Activated CD4-positive, alpha-beta T cell treated with anti-CD3 and anti-CD28 coated beads, Interleukin-2, amount 50 U/mL, for 24 hours (primary cell): ENCODE results near the gene AACS.

Source experiments
- DNase-seq, 2 donors: peaks; one replicate each; pipeline ENCODE4 v3.0.0-alpha.2; 2020; ENCODE audit warnings: low read depth in 1 of 2, low spot score in 1 of 2

The AACS gene

DNA sequence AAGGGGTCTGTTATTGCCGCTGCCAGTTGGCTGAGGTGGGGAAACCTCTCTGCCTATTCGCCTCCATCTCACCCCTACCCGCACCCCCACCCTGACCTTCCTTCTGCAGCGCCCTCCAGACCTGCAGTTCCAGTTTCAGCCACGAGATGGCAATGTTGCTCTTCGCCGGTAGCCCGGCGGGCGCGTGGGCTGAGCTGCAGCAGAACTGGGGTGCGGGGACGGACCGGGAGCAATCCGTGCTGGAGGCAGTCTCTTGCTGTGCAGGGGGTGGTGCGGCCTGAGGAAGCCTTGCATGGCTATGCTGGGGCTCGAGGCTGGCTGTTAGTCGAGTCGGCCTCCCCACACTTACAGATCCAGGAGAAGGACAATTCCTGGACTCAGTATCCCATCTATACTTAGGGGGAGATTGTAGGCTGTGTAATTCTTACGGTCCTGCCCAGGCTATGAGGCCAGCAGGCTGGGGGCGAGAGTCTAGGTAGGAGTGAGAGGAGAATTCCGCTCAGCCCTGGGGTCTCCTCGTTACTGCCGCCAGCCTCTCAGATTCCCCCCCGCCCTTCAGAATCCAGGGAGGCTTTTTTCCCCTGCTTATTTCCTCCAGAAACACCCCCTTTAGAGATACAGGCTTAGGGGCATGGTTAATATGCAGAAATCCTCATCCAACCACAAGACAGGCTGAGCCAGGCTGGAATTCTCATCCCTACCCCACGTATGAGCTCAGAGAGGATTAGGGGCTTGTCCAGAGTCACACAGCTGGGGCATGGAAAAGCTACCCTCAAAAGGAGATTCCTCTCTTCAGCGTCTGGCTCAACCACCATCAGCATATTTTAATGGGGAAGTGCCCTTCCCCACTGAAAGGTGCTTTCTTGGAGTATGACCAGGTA lies 118.2 kb downstream of the AACS start:
- peak; percentile 73 to 74 for DNase-seq

DNA sequence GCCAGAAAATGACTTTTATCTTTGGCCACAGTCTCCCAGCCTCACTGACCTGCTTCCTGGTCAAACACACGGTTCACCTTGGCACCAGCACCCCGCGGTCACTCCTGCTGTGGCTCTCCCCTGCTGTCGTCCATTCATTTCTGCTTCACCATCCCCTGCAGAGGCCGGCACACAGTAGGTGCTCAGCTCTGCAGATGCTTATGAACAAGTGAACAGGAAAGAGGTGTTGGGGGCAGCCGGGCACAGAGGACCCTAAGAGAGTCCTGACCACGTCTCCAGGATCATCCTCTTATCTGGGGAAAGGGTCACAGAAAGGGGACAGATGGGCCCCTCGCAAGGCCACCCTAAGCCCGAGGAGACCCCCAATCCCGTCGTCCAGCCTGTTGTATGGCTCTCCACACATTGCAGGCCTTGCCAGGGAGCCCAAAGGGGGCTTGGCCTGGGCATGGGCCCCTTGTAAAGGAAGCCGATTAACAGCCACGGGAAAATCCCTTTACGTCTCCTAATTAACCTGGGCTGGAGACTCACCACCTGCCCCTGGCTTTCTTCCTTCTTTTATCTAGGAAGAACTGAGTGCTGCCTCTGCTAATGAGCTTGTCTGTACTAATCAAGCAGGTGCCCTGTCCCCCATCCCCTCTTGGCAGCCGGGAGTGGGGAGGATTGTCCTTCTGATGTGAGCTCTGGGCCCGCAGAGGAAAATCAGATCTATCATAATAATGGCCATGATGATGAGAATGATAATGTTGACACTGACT lies 119.2 kb downstream of the AACS start:
- no peak for DNase-seq

DNA sequence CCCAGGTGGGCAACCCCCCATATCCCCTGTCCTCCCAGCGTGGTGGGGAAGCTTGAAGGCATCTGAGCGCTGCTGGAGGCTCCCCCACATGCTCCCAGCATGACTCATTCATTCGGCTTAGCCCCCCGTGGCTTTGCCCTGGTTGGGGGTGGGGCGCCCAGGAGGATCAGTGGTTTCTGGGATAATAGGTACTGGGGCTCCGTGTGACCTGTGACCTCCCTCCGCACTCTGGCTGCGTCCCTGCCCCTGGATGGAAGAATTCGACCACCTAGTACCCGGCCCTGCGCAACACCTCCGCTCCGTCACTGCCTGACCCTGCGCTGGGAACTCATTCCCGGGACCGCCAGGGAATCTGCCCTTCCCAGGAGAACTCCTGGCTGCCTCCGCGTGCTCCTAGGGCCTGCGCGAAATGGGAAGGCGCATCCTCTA lies 120.1 kb downstream of the AACS start:
- no peak for DNase-seq

DNA sequence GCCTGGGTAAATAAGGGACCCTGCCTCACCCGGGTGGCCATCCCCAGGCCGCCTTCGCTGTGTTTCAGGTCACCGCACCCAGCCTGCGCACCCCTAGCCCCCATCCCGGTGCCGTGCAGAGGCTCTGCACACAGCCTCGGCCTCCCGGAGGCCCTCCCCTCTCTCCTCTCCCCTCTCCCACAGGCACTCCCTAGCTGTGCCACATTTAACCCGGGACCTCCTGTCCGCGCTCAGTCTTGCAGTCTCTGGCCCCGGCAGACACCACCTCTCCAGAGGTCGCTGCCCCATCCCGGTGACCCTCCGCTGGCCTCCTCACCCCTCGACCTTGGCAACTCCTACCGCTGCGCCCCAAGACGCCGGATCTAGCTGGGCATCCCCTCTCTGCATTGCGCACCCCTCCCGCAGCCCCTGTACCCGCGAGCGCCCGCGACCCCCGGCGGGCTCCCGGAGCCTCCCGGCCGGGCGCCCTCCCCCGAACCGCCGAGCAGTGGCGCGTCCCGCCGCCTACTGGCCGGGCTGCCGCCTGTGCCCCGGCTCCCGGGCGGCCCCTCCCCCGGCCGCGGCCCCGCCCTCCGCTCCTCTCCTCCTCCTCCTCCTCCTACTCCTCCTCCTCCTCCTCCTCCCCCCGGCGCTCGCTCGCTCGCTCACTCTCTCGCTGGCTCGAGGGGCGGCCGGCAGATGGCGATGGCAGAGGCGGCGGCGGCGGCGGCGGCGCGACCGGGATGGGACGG lies 120.7 kb downstream of the AACS start, which contains the start of gene TMEM132B:
TSS of gene TMEM132B (plus strand) at position 647 of the 731 bp plus-strand sequence.
- DNase-seq, result peak in 1 of 2 donors; percentile 11

DNA sequence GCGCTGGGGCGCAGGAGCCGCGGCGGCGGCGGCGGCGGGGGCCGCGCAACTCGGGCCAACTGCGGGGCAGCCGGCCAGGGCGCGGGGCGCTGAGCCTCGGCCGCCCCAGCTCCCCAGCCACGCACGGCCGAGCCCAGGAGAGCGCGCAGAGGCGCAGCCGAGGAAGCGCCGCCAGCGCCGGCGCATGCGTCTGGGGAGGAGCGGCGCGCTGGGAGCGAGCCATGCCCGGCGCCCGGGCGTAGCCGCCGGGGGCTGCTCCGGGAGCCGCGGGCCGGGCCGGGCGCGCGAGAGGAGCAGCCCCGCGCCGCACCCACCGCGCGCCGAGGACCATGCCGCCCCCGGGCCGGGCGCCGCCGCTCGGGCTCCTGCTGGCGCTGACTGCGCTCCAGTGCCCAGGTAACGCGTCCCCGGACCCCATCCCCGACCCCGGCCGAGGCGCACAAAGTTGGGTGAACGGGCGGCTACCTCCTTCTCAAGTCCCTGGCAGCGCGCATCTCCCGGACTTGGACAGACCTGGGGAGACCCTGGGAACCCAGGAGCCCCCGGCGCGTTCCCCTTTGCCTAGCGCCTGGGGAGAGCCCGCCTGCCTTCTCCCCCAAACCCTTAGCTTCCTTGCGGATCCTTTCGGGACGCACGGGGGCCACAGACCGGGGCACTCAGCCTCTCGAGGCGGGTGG lies 121.4 kb downstream of the AACS start:
- DNase-seq, result no peak

DNA sequence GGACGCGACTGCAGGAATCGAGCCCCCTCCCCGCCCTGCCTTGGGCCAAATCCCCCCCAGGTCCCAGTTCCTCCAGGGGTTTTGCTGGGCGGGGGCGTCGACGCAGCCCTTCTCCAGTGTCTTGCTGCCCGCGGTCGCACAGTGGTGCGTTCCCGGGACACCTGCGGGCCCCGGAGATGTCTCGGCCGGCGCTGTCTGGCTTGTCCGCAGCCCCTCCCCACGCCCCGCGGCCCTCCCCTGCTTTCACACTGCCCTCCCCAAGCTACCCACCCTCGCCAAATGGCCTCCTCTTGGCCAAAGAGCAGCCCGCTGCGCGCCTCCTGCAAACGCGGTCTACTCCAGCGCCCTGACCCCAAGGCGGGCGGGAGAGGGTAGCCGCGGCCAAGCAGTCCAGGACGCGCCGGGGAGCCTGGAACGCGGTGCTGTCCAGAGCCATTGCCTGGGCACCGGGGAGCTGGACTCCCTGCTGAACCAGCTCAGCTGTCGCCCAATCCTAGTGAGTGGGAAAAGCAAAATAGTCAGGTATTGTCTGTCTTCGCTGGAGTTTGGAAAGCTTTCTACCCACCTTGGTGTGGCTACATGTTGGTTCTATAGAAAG lies 122.0 kb downstream of the AACS start:
- DNase-seq, result no peak

DNA sequence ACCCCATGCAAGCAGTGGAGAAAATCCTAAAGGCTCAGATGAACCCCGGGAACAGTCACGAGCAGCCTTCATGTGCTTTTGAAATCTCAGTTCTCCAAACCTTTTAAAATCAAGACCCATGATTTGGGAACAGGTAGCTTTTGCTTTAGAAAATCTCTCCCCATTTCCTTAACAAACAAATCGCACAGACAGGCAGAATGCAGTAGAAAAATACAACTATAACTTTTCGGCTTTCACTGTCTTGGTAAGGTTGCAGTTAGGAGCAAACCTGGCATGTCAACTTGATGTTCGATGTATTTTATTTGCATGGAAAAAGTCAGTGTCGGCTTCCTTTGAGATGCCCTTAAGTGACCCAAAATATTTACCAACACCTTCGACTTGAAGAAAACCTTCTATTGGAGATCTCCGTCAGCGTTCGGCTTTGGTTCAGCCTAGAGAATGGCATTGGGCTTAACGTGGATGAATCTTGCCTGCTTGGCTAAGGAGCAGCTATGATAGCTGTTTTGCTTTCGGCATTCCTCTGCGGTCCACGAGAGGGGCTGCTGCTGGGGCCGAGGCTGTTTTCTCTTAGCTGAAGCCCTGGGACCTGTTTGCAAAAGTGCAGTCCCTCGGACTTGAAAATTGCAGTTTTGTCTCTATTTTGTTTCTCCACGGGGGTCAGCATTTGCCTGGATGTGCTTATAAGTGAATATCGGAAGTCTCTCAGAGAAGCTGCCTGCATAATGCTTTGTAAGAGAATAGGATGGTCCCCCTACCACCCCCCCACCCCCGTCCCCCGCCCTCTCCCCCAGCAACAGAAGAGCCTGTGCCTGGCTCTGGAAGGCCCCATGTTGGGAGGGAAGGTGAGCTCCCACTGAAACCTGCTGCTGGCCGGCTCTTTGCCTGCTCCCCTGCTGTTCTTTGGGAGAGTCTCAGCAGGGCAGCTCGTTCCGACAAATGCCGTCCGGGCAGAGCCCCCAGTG lies 122.8 kb downstream of the AACS start:
- DNase-seq, result no peak

DNA sequence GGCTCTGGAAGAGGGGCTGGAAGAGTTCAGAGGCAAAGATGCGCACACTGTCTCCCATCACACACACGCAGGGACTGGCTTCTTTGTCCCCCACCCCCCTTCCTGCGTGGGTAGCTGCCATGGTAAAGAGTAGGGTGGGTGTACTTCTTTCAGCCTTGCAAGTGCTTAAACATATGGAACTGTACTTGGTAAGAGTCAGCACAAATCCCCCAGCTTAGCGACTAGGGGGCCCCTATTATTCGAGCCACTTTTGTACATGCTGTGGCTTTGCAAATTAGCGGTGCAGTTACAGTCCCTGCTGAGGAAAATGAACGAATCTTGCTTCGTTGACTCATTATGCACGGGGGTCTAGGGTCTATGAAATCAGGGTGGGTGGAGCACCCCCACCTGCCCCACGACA lies 123.8 kb downstream of the AACS start:
- DNase-seq, result no peak

DNA sequence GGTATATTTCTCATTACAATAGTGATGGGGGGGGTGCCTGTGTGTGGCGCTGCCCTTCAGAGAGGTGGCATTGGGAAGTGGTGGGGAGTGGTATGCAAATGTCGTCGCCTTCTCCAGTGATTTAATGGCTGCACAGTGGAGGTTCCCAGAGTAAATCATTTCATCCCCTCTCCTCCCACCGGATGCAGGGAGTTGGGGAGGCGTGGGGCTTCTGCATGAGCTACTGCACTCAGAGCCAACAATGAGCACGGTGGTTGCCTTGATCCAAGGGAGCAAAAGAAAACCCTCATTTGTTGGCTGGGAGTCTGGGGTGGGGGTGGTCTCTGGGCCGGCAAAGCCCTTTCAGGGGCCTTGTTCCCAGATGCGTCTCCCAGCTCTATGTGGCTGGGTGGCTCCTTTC lies 124.3 kb downstream of the AACS start:
- no peak for DNase-seq

DNA sequence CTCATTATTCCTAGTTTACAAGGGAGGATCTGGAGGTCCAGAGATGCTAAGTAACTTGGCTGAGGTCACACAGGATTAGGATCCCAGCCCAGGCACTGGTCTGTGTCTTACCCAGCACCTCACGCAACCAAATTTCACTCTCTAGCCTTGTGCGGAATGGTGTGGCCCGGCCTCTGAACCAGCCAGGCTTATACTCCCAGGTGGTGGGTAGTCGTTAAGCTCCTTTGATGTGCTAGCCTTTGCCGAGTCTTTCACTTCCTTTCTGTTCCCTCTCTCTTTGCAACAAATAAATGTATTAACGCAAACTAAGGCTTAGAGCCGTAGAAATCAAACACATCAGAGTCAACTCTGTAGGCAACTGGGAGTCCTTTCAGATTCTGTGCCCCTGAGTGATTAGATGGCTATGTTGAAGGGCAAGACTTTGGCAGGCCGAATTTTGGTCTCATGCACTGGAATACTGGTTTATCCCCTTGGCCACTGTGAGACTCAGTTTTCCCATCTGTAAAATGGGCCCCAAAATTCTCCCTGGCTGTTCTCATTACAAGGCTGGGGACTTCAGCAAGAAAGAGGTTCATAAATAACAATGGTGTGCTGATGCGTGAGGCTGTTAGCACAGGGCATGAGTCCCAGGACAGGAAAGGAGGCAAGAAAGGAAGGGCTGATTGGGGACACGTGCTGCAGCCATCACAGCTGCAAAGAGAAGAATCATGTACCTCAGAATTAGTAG lies 126.3 kb downstream of the AACS start:
- DNase-seq, result no peak

DNA sequence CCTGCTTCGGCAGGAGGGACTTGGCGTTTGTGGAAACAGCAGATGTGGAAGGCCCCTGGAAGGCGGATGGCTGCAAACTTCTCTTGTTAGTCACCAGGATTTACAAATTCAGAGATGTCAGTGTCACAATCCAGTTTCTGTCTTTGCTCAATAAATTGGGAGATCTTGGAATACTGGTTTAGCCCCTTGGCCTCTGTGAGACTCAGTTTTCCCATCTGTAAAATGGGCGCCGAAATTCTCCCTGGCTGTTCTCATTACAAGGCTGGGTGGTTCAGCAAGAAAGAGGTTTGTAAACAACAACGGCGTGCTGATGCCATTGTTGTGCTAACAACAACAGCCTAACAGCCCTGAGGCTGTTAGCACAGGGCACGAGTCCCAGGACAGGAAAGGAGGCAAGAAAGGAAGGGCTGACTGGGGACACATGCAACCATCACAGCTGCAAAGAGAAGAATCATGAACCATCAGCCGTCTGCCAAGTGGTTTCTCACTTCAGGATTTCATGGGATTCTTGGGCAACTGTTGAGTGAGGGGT lies 127.5 kb downstream of the AACS start:
- no peak for DNase-seq
